PC-3 (cell line): ENCODE results near the gene MAST2.

ENCODE experiments used
- EZH2 ChIP-seq: fragments of 300-600 bp; sonication (generic); IDR thresholded peaks from one replicate; pipeline ENCODE4 v1.6.1; 2017; ENCODE audit warnings: antibody characterized with exemption, mild to moderate bottlenecking, low read length; ENCODE audit not compliant: unreplicated experiment
- EZH2phosphoT487 ChIP-seq: fragments of 300-600 bp; sonication (generic); IDR thresholded peaks from 2 replicates; pipeline ENCODE4 v1.6.1; 2018; ENCODE audit warnings: mild to moderate bottlenecking, antibody characterized with exemption, low read length, borderline replicate concordance
- TF ChIP-seq, protein P1 (sequence below): fragments of 300-600 bp; sonication (generic); conservative IDR thresholded peaks from 2 replicates; pipeline ENCODE4 v1.5.1; 2017; ENCODE audit warnings: antibody characterized with exemption, low read depth, mild to moderate bottlenecking, low read length

DNA sequence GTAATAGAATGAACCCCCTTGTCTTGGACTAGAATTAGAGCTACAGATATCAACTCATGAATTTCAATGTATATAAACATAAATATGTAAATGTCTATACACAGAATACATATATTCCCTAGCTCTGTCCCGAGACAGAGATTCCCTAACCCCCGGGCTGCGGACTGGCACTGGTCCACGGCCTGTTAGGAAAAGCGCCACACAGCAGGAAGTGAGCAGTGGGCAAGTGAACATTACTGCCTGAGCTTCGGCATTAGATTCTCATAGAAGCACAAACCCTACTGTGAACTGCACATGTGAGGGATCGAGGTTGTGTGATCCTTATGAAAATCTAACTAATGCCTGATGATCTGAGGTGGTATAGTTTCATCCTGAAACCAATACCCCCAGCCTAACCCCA lies 277.8 kb downstream of the MAST2 start:
- TF ChIP-seq, protein P1, sequence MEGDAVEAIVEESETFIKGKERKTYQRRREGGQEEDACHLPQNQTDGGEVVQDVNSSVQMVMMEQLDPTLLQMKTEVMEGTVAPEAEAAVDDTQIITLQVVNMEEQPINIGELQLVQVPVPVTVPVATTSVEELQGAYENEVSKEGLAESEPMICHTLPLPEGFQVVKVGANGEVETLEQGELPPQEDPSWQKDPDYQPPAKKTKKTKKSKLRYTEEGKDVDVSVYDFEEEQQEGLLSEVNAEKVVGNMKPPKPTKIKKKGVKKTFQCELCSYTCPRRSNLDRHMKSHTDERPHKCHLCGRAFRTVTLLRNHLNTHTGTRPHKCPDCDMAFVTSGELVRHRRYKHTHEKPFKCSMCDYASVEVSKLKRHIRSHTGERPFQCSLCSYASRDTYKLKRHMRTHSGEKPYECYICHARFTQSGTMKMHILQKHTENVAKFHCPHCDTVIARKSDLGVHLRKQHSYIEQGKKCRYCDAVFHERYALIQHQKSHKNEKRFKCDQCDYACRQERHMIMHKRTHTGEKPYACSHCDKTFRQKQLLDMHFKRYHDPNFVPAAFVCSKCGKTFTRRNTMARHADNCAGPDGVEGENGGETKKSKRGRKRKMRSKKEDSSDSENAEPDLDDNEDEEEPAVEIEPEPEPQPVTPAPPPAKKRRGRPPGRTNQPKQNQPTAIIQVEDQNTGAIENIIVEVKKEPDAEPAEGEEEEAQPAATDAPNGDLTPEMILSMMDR = no peak
- no peak for TF ChIP-seq EZH2
- TF ChIP-seq EZH2phosphoT487 = no peak
